Measurements from ENCODE around the gene CAMK2A. TPM values are rescaled to one million over a fixed set of nuclear protein-coding genes. Genes with fewer than 3 reads are reported as not detected.

CAMK2A gene
- total RNA-seq, 1 donor from 2014 or later: 14.0 TPM

DNA sequence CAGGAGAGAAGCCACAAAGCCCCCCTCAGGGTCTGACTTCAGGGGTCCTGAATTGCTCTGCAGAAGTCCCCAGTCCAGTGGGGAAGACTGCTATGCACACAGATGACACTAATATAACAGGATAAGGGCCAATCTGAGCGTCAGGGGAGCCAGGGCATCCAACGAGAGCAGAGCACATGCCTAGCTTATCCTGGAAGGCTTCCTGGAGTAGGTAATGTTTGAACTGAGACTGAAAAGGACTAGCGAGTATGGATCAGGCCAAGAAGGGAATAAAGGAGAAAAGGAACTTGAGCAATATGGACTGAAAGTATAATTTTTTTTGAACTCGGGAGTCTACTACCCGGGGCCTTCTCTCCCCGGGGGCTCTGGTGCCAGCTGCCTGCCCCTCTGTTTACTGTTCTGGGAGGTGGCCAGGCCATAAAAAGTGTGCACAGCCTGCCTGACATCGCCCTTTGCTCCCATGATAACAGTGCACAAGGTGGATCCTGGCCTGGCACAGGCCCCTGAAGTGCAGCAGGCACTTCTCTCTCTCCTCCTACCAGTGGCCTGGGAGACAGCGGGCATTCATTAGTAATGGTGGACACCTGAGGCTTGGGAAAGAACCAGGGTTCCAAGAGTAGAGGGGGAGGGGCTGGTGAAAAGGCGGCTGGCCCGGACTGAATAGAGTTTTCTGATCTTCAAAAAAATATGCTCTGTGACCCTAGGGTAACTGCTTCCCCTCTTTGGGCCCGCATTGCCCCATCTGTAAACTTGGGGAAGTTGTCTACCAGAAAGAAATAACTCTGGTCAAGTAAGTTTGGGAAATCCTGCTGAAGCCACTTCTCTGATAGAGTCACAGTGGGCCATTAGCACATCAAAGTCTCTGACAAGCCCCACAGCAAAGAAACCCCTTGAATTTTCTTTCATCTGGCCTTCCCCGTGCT is 104.3 kb downstream of the CAMK2A start:
- DNase-seq: no peak

- no peak for DNase-seq
These were observed 105.6 kb downstream of the CAMK2A start for GRCh38 chr5:150184006-150184405.

GRCh38 chr5:150183436-150183835 is 106.1 kb downstream of the CAMK2A start:
- no peak for DNase-seq

DNA sequence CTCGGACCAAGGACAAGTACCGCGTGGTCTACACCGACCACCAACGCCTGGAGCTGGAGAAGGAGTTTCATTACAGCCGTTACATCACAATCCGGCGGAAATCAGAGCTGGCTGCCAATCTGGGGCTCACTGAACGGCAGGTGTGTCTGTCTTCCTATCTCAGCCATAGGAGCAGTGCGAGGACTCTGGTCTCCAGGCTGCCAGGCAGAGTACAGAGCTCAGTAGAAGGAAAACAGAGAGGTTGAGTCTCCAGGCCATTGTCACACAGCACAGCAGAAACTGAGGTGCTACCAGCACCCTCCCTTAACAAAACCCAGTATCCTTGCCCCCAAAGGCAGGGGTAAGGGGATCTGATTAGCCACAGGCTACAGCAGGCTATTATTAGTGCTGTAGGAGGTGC is 106.8 kb downstream of the CAMK2A start:
- DNase-seq: no peak

GRCh38 chr5:150181766-150182545 is 107.6 kb downstream of the CAMK2A start:
- no peak for DNase-seq

DNA sequence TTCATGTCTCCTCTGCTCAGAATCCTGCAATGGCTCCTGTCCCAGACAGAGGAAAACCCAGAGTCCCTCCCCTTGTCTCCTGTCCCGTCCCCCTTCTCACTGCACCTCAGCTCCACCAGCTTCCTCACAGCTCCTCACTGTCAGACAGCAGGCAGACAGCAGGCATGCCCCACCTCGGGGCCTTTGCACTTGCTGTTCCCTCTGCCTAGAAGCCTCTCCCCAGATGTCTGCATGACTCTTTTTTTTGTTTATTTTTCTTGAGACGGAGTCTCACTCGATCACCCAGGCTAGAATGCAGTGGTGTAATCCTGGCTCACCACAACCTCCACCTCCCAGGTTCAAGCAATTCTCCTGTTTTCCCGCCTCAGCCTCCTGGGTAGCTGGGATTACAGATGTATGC is 108.5 kb downstream of the CAMK2A start:
- DNase-seq: no peak

- DNase-seq: peak; percentile 84
These were observed 109.1 kb downstream of the CAMK2A start for GRCh38 chr5:150180241-150181026.

DNA sequence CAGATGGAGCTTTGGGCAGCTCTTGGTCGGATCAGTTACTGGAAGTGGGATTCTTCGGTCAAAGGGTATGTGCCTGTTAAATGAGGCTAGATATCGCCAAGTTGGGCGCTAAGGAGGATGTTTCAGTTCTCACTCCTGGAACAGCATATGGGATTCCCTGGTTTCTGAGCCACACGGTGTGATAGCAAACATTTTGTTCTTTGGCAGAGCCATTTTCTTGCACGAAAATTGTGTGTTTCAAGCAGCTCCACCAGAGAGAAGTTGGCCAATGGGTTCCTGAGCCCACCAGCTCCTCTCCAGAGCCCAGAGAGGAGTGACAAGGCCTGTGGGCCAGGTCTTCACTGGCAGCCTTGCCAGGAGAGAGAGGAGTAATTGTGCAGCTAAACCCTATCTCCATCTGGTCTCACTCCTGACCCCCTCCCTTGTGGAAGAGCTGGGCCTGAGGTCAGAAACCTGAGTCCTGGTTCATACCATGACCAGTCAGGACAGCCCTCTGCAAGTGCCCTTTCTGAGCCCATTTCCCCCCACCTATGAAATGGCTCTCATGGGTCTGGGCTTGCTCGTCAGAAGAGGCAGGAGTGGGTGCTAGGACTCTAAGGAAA is 110.5 kb downstream of the CAMK2A start:
- no peak for DNase-seq

GRCh38 chr5:150178262-150178661 is 111.3 kb downstream of the CAMK2A start:
- DNase-seq: no peak

GRCh38 chr5:150177721-150178120 is 111.9 kb downstream of the CAMK2A start:
- no peak for DNase-seq

- no peak for DNase-seq
These were observed 112.7 kb downstream of the CAMK2A start for GRCh38 chr5:150176745-150177477.

GRCh38 chr5:150175536-150175935 is 114.0 kb downstream of the CAMK2A start:
- DNase-seq: no peak

DNA sequence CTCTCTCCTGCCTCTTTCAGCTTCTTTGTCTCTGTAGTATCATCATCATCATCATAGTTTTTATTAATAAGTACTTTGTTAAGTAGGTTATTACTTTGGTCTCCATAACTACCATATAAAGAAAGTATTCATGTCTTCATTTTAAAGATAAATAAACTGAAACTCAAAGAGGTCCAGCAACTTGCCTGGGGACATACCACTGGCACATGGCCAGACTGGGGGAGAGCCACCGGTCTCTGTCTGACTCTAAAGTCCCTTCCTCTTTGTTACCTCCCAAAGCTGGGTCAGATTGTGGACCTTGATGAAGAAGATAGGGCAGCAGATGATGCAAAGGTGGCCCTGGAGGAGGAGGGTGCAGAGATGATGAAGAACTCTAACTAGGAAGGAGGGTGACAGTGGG is 114.5 kb downstream of the CAMK2A start:
- no peak for DNase-seq

- DNase-seq: no peak
These were observed 115.3 kb downstream of the CAMK2A start for GRCh38 chr5:150174285-150174684.

GRCh38 chr5:150173161-150173560 is 116.4 kb downstream of the CAMK2A start:
- no peak for DNase-seq

GRCh38 chr5:150172556-150172955 is 117.0 kb downstream of the CAMK2A start:
- no peak for DNase-seq

DNA sequence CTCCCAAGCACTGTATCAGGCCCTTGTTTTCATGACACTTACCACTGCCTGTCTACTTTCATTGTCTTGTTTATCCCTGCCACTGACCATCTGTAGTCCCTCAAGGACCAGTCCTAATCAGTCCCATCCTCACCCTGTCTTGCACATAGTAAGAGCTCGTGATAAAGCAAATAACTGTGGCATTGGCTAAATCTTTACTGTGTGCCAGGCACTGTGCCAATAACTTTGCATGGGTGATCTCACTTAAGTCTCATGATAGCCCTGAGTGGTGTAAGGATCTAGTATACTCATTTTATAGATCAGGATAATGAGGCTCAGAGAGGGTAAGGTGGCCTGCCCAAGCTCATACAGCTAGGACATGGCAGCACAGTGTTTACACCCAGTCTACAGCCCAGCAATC is 117.4 kb downstream of the CAMK2A start:
- no peak for DNase-seq
